ENCODE measurements around the gene MORN1.
A peak's percentile ranks its signal among the peaks of the same experiment; 100 is the strongest.

Gene MORN1

DNA sequence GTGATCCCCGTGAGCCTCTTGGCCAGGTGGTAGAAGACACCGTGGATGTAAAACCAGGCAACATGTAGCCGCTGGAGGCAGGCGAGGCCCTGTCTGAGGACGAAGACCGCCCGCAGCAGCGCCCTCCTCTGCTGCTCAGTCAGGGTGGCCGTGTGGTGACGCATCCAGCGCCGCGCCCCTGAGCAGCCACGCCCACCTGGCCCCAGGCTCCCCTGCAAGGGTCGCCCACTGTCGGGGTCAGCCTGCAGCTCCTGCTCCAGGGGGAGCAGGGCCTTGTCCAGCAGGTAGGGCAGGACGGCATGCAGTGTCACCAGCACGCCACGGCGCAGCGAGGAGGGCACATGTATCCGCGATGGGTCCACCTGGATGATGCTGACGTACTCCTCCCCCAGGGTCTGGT, 17.1 kb upstream of the MORN1 start:
- no peak for DNase-seq
- no peak overlapping the region for H3K27ac ChIP-seq
- peaks cover 18% of the 10 kb centered on the region for H3K36me3 ChIP-seq (replicated peaks)
- TF ChIP-seq, protein P1, sequence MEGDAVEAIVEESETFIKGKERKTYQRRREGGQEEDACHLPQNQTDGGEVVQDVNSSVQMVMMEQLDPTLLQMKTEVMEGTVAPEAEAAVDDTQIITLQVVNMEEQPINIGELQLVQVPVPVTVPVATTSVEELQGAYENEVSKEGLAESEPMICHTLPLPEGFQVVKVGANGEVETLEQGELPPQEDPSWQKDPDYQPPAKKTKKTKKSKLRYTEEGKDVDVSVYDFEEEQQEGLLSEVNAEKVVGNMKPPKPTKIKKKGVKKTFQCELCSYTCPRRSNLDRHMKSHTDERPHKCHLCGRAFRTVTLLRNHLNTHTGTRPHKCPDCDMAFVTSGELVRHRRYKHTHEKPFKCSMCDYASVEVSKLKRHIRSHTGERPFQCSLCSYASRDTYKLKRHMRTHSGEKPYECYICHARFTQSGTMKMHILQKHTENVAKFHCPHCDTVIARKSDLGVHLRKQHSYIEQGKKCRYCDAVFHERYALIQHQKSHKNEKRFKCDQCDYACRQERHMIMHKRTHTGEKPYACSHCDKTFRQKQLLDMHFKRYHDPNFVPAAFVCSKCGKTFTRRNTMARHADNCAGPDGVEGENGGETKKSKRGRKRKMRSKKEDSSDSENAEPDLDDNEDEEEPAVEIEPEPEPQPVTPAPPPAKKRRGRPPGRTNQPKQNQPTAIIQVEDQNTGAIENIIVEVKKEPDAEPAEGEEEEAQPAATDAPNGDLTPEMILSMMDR (IDR thresholded peaks at IDR 0.05; ENCODE audit: low read depth, low read length, missing control alignments), result no peak
- no peaks in the 10 kb centered on the region for H3K27me3 ChIP-seq (replicated peaks)
- no peak overlapping the region for H3K4me3 ChIP-seq (ENCODE audit: low read depth, low read length)
- in situ Hi-C loops (cut with HindIII; ENCODE audit: low pct_ligation_motif_present, low sequenced_read_pairs), result loop anchor here (25.0 kb wide), 1 partner anchor 104 kb away; no protein-coding TSS in a partner anchor

DNA sequence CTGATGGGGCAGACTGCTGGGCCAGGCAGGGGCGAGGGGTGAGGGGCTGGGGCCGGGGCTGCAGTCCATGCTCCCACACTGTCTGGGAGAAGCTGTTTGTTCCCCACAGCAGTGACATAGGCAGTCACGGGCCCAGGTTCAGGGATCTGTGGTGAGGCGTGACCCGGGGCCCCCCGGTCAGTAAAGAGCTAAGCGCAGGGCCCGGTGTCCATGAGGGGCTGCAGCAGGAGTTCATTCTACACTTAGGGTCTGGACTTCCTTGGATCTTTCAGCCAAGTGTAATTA, 16.6 kb upstream of the MORN1 start:
- Histone ChIP-seq H3K27me3 (replicated peaks) (no peaks in the 10 kb centered on the region), H3K4me3 (ENCODE audit: low read depth, low read length) (no peak overlapping the region), H3K36me3 (replicated peaks) (peaks cover 23% of the 10 kb centered on the region), H3K27ac (no peak overlapping the region)
- no peak for DNase-seq
- TF ChIP-seq, protein P1 (IDR thresholded peaks at IDR 0.05; ENCODE audit: low read depth, low read length, missing control alignments), result no peak
- in situ Hi-C loops (cut with HindIII; ENCODE audit: low pct_ligation_motif_present, low sequenced_read_pairs), result loop anchor here (25.0 kb wide), 1 partner anchor 104 kb away; no protein-coding TSS in a partner anchor

DNA sequence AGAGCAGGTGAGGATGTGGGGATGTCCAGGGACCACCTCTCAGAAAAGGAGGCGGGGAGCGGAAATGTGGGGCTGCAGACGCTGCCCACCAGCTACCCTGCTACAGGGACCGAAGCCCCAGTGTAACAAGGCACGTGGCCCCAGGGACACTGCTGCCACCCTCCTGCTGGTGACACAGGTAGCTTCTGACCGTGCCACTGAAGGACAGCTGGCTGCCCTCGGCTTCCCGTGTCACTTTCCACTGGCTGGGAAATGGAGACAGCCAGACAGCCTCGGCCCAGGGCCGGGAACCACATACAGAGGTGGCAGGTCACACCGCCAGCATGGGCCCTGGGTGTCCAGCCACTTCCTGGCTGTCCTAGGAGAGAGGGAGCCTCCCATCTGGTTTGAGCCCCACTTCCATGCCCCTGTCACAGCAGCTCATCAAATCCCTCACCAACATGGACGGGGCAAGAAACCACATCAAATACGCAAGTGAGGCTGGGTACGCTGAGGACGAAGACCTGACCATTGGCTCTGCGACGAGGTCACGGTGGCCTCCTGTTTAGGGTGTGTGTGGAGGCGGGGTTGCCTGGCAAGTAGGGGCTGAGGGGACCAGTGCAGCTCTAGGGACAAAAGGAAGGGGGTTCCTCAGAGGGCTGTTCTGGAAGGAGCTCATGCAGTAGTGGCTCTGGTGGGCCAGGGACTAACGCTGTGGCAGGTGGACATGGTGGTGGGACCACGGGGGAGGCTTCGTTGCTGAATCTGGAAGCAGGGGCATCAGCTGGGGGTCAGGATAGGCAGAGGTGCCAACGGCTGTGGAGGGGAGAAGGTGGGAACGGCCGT, 16.0 kb upstream of the MORN1 start:
- Histone ChIP-seq H3K27ac (no peak overlapping the region), H3K36me3 (replicated peaks) (peaks cover 28% of the 10 kb centered on the region), H3K27me3 (replicated peaks) (no peaks in the 10 kb centered on the region), H3K4me3 (ENCODE audit: low read depth, low read length) (no peak overlapping the region)
- in situ Hi-C loops (cut with HindIII; ENCODE audit: low pct_ligation_motif_present, low sequenced_read_pairs), result loop anchor here (25.0 kb wide), 1 partner anchor 105 kb away; no protein-coding TSS in a partner anchor
- TF ChIP-seq, protein P1 (IDR thresholded peaks at IDR 0.05; ENCODE audit: low read depth, low read length, missing control alignments), result no peak
- DNase-seq, result no peak

DNA sequence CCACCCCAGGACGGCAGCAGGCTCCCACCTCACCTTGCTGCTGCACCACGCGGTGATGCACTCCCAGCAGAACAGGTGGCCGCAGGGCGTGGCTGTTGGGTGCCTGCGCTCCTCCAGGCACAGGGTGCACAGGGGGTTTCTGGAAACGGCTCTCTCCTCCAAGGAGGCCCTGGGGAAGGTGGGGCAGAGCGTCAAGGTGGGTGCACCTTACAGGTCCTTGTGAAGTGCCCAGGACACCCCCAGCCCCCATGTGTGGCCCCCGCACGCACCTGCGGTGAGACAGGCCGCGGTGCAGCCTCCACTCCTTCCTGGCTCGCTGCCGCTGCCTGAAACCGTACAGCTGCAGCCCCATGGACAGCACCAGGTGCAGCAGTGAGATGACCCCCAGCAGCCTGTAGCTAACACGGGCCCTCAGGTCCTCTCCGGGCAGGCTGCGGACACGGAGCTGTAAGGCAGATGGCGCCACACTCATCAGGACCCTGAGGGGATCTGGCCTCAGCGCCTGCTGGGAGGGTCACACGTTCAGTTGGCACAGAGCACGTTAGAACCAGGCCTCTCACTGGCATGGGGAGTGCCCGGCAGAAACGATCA, 15.2 kb upstream of the MORN1 start:
- in situ Hi-C loops (cut with HindIII; ENCODE audit: low pct_ligation_motif_present, low sequenced_read_pairs), result loop anchor here (25.0 kb wide), 1 partner anchor 106 kb away; no protein-coding TSS in a partner anchor
- TF ChIP-seq, protein P1 (IDR thresholded peaks at IDR 0.05; ENCODE audit: low read depth, low read length, missing control alignments), result peak; percentile 46
- Histone ChIP-seq H3K4me3 (ENCODE audit: low read depth, low read length) (no peak overlapping the region), H3K27me3 (replicated peaks) (no peaks in the 10 kb centered on the region), H3K27ac (peak overlapping the region; percentile 43), H3K36me3 (replicated peaks) (peaks cover 37% of the 10 kb centered on the region)
- no peak for DNase-seq

DNA sequence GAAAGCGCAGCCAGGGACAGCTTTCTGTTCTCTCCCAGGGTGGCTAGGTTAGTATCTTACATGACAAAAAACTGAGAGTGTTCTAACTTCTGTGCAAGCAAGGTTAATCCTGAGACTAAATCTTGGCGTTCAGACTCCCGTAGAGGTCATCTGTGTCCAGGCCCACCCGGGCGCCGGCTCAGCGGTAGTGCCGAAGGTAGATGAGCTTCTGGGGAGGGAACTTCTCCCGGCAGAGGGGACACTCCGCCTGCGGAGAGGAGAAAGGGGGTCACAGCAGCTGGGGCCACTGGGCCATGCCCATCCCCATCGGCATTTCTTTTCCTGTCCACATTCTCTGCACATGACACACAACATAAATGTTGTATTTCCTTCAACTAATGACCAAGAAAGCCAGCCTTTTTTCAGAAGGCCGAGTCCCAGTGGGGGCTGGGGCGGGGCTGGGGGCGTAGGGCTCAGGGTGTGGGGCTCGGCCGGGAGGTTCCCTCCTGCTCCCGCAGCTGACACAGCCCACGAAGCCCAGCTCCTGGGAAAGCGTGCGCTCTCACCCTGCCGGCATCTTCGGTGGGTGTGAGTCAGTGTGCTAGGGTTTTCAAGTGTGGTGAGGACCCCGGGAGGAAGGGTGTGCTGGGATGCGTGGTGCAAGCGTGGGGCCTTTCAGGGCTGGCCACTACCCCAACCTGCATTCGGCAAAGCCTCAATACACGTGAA, 14.4 kb upstream of the MORN1 start:
- Histone ChIP-seq H3K27ac (peak overlapping the region; percentile 43), H3K36me3 (replicated peaks) (peaks cover 40% of the 10 kb centered on the region), H3K4me3 (ENCODE audit: low read depth, low read length) (no peak overlapping the region), H3K27me3 (replicated peaks) (no peaks in the 10 kb centered on the region)
- in situ Hi-C loops (cut with HindIII; ENCODE audit: low pct_ligation_motif_present, low sequenced_read_pairs), result loop anchor here (25.0 kb wide), 1 partner anchor 107 kb away; no protein-coding TSS in a partner anchor
- TF ChIP-seq, protein P1 (IDR thresholded peaks at IDR 0.05; ENCODE audit: low read depth, low read length, missing control alignments), result no peak
- peak; percentile 45 for DNase-seq
